Thyroid gland (tissue), 4 donors: ENCODE data around the gene LPP.

Experiments
- POLR2A ChIP-seq, 2 donors: fragments of 450-650 bp; IDR thresholded peaks; one replicate each; pipeline ENCODE4 v1.6.1; 2017; ENCODE audit warnings: antibody characterized with exemption in 2 of 2, mild to moderate bottlenecking in 2 of 2, moderate library complexity in 1 of 2
- TF ChIP-seq, protein P1 (sequence below), 6 experiments: fragments of 200-600 bp in 3 of 6; fragments of 450-650 bp in 3 of 6; sonication (generic) in 3 of 6; IDR thresholded peaks; one replicate each; pipeline ENCODE4 v1.5.1; 2016 to 2019; ENCODE audit warnings: antibody characterized with exemption in 6 of 6, mild to moderate bottlenecking in 2 of 6, inconsistent platforms in 1 of 6, moderate library complexity in 1 of 6

DNA sequence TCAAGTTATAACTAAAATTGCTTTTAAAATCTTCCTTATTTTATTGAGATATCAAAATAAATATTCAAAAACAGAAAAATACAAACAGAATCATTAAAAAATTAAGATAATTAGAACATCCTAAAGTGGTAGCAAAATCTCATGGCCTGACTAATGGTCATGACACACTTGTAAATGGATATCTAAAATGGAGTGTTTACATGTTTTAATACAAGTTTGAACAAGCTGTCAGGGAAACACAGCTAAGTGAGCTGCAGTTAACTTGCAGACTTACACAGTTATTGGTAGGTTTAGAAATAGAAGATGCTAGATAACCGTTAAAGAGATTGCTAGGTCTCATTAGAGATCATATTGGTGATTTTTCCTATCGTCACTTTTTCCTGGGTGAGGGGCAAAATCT lies 242.3 kb downstream of the LPP start:
- no peak for TF ChIP-seq POLR2A (IDR thresholded peaks at IDR 0.05)
- TF ChIP-seq, protein P1, sequence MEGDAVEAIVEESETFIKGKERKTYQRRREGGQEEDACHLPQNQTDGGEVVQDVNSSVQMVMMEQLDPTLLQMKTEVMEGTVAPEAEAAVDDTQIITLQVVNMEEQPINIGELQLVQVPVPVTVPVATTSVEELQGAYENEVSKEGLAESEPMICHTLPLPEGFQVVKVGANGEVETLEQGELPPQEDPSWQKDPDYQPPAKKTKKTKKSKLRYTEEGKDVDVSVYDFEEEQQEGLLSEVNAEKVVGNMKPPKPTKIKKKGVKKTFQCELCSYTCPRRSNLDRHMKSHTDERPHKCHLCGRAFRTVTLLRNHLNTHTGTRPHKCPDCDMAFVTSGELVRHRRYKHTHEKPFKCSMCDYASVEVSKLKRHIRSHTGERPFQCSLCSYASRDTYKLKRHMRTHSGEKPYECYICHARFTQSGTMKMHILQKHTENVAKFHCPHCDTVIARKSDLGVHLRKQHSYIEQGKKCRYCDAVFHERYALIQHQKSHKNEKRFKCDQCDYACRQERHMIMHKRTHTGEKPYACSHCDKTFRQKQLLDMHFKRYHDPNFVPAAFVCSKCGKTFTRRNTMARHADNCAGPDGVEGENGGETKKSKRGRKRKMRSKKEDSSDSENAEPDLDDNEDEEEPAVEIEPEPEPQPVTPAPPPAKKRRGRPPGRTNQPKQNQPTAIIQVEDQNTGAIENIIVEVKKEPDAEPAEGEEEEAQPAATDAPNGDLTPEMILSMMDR (IDR thresholded peaks at IDR 0.05) = no peak
